ENCODE measurements around the gene ROBO3.

ROBO3 gene, protein sequence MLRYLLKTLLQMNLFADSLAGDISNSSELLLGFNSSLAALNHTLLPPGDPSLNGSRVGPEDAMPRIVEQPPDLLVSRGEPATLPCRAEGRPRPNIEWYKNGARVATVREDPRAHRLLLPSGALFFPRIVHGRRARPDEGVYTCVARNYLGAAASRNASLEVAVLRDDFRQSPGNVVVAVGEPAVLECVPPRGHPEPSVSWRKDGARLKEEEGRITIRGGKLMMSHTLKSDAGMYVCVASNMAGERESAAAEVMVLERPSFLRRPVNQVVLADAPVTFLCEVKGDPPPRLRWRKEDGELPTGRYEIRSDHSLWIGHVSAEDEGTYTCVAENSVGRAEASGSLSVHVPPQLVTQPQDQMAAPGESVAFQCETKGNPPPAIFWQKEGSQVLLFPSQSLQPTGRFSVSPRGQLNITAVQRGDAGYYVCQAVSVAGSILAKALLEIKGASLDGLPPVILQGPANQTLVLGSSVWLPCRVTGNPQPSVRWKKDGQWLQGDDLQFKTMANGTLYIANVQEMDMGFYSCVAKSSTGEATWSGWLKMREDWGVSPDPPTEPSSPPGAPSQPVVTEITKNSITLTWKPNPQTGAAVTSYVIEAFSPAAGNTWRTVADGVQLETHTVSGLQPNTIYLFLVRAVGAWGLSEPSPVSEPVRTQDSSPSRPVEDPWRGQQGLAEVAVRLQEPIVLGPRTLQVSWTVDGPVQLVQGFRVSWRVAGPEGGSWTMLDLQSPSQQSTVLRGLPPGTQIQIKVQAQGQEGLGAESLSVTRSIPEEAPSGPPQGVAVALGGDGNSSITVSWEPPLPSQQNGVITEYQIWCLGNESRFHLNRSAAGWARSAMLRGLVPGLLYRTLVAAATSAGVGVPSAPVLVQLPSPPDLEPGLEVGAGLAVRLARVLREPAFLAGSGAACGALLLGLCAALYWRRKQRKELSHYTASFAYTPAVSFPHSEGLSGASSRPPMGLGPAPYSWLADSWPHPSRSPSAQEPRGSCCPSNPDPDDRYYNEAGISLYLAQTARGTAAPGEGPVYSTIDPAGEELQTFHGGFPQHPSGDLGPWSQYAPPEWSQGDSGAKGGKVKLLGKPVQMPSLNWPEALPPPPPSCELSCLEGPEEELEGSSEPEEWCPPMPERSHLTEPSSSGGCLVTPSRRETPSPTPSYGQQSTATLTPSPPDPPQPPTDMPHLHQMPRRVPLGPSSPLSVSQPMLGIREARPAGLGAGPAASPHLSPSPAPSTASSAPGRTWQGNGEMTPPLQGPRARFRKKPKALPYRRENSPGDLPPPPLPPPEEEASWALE (N-terminal part only)

DNA sequence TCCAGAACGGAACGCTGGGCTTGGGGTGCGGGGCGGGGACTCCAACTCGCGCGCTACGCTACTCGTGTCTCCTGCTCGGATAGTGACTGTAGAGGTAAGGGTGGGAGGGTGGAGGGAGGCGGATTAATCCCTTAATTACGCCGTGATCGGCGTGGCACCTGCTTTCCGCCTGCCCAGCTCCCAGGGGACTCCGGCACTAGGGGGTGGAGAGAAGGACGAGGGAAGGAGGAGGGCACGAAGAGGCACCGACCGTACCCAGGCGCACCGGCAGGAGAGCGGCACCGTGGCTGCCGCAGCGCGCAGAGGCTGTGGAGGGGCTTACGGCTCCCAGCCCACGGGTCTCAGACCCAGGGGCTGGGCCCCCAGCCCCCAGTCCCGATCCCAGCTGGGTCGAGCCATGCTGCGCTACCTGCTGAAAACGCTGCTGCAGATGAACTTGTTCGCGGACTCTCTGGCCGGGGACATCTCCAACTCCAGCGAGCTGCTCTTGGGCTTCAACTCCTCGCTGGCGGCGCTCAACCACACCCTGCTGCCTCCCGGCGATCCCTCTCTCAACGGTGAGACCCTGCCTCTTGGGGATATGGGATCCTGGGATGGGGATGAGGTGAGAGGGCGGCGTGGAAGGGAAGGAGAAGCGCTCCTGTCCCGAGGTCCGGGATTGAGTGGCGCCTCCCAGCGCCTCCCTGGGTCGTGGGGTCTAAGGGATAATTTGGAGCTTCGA lies at the start of gene ROBO3:
Gene ROBO3, plus strand, starts transcription at position 252 of the 721 bp plus-strand sequence. Its CDS starts 146 bp downstream, at position 398.
- no peak for DNase-seq

DNA sequence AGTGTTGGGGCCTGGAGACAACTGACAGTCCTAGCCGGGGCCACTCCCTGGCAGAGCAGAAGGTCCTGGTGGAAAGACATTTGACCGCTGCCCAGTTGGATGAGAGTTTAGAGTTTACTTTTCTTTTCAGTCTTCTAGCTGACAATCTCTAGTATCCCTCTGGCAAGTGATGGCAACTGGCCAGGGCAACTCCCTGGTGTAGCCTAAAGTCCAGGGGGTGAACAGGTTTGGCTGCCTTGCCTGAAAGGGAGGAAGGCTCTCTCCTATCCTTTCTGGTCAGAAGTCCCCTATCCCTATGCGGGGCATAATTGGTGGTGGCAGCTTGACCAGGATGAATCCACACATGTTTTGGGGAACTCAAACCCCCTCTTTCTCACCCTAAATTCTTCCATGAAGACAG lies 48.2 kb upstream of the ROBO3 start:
- DNase-seq, result no peak

DNA sequence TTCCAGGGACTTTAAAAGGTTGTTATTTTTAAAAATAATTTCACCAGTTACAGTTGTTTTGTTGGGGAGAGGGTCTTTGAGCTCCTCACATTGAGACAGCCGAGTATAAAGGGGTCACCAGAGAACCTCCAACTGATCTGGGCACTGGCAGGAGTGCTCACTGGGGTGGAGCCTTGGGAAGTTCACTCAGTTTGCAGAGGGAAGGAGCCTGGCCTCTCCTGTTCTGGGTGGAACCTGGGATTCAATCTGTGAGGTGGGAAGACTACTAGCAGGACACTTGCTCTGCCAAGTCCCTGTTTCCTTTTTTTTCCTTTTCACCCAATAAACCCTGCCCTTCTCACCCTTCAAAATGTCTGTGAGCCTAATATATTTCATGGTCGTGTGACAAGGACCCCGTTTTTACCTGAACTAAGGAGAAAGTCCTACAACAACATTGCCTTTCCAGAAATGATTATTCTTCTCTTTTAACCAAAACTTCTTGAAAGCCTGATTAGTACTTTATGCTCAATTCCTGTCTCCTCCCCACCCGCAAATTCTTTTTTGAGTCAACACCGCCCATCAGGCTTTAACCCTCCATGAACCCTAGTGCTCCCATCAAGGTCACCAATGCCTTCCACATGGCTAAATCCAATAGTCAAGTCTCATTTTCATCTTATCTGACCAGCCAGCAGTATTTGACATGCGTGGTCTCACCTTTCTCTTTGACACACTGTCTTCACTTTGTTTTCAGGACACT lies 43.1 kb upstream of the ROBO3 start:
- DNase-seq, result no peak

DNA sequence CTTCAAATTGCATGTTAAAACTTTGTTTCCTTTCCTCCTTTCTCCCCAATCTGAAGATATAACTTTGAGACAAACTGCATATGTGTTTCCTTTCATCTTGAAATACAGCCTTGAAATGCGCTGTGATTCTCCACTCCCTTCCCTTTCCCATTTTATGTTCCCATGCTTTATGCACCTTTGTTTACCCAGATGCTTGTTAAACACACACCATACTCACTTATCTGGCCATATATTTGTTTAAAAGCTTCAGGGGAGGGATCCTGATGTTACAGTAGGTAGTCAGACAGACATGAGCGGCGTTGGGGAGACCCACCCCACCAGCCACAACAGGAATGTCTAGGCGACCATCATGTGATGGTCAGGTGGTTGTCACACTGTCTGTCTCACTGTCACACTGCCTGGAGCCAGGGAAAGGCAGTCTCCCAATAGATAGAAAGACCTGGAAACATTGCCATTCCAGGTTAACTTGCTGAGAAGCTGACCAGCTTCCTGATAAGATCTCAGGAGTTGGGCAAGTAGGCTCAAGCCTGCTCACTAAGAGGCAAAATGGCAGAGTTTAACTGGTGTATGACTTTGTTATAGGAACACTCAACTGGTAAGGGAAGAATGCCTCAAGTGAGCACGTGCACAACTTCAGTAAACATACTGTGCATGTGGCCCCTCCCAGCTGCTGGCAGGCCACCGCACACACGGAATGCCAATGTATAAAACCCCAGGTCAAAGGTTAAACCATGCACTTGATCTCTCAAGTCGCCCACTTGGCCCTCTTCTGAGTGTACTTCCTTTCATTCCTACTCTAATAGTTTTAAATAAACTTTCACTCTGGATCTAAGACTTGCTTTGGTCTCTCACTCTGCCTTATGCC lies 41.5 kb upstream of the ROBO3 start:
- no peak for DNase-seq

- DNase-seq, result no peak
Measured at GRCh38 chr11:124825876-124826275, 39.4 kb upstream of the ROBO3 start.

GRCh38 chr11:124829986-124830385 lies 35.2 kb upstream of the ROBO3 start:
- no peak for DNase-seq

DNA sequence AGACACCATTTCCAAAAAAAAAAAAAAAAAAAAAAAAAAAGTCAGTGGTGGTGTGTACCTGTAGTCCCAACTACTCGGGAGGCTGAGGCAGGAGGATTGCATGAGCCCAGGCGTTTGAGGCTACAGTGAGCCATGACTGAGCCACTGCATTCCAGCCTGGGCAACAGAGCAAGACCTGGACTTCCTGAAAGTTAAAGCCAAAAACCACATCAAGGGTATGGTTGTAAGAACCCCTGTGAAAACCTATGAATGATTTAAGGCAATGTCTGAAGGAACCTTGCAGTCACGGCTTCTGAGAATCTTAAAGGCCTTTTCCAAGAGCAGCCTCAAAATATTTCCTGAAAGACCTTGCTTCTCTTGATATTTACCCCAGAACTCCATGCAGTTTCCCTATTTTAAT lies 34.5 kb upstream of the ROBO3 start:
- no peak for DNase-seq

DNA sequence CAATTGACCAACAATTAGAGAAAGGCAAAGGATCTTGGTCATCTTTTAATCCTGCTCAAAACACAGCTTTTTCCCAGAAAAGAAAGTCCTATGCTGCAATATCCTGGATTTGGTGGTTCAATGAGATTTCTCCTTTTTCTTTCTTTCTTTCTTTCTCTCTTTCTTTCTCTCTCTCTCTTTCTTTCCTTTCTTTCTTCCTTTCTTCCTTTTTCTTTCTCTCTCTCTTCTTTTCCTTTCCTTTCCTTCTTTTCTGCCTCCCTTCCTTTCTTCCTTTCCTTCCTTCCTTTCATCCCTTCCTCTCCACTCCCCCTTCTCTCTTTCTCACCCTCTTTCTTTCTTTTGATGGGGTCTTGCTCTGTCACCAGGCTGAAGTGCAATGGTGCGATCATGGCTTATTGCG lies 33.3 kb upstream of the ROBO3 start:
- no peak for DNase-seq

DNA sequence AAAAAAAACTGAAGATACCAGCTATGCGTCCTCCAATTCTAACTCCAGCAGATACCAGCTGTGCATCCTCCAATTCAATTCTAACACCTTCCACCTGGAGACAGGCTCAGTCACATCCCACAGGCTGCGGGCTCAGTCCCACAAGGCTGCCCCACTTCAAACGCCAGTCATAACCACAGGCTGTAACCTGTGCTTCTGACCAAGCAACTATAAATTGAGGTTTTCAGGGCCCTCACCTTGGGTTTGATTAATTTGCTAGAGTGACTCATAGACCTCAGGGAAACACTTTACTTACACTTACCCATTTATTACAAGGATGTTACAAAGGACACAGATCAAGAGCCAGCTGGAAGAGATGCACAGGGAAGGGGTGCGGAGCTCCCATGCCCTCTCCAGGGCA lies 32.7 kb upstream of the ROBO3 start:
- DNase-seq, result no peak

GRCh38 chr11:124834526-124835180 lies 30.6 kb upstream of the ROBO3 start:
- no peak for DNase-seq

- no peak for DNase-seq
Measured at GRCh38 chr11:124835918-124836317, 29.3 kb upstream of the ROBO3 start.

DNA sequence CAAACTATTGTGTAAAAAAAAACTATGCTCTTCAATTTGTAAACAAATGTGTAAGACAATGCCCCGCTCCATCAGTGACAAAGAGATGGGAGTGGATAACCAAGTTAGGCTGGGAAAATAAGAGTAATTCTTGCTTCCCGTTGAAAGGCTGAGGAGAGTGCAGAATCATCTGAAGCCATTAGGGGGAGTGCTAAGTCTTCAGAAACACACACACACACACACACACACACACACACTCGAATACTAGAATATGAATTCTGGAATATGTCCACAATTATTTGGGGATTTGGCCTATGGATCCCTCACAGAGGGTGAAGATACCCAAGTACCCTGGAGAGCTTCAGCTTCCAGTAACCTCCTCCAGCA lies 27.8 kb upstream of the ROBO3 start:
- DNase-seq, result peak in 1 of 2 donors; percentile 33

GRCh38 chr11:124838805-124839127 lies 26.5 kb upstream of the ROBO3 start:
- no peak for DNase-seq

DNA sequence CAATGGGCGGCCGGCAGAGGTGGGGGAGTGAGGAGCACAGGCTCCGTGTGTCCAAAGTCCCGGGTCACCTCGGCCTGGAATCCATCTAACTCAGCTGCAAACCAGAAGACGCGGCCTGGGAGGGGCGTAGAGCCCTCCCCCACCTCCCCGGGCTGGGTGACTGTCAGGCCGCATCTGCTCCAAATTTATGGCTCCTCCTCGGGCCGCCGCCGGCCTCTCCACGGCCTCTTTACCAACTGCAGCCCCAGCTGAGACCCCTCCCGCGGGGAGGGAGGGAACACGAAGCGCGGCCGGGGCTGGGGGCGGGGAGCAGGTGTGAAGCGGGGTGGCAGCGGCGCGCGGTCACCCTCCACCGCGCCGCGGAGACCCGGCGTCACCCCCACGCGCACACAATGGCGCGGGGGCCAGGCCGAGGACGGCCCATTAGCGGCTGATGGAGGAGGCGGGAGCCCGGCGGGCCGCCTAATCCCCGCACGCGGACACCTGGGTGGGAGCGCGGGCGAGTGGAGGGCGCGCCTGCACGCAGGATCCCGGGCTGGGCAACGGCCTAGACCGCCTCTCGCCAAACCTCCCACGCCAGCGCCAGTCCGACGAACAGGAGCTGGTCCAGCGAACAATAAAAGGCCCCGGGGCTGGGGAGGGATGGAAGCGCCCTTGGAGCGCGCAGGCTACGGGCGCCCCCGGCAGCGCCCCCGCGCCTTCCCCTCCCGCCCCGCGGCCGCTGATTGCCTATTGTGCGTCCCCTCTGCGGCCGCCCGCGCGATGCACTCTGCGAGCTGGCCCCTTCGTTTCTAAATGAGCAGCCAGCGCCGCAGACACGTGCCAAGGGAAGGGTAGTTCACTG lies 25.9 kb upstream of the ROBO3 start:
- DNase-seq, result no peak

- no peak for DNase-seq
Measured at GRCh38 chr11:124839972-124840621, 25.1 kb upstream of the ROBO3 start.

DNA sequence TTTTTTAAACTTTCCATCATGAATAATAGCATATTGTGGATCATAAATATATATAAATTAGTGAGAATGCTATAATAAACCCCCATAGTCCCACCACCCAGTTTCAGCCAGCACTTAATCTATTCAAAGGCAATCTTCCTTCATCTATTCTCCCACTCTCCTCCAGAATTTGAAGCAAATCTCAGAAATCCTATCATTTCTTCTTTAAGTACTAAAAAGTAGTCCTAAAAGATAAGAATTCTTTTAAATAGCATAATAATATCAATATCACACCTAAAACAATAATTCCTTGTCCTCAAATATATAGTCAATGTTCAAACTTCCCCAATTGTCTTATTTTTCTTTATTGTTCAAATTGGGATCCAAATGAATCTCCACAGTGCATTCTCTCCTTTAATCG lies 24.6 kb upstream of the ROBO3 start:
- DNase-seq, result no peak

DNA sequence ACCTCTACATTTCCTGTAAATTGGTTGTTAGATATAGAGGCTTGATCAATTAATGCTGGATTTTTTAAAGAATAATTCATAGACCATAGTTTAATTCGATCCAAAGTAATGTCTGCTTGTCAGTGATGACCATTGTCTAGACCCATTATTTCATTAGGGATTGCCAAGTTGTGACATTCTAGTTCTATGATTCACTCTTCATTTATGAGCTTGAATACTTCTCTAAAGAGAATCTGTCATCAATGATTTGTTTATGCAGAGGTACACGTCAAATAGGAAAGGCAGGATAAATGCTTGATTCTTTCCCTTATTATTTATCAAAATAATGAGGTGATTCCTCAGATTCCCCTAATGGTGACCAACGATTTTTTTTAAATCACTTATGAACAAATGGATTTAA lies 24.0 kb upstream of the ROBO3 start:
- DNase-seq, result no peak

DNA sequence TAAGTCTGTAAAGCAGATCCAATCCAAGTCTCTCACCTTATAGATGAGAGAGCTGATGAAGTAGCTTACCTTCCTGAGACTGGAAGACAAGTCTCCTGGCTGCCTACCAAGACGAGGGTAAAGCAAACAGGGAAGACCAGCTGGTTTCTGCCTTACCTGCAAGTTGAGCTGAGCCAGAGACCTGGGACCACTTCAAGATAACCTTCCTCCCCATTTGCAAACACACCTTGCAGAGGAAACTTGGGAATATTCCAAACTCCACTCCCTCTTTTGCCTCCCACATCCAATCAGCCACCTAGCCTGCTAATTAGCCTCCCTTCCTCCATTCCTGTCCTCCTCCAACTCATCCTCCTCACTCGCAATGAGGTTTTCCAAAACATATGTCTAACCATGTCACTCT lies 23.4 kb upstream of the ROBO3 start:
- no peak for DNase-seq

GRCh38 chr11:124842305-124842704 lies 22.9 kb upstream of the ROBO3 start:
- no peak for DNase-seq
